HEK293 (cell line): ENCODE data around the gene GJA3.
A peak's percentile ranks its signal among the peaks of the same experiment; 100 is the strongest.

Source experiments
- CTCF ChIA-PET: fragments of 350-600 bp; formaldehyde crosslinking; extraction: SDS; loops from one replicate; lab custom pipeline; 2021; ENCODE audit warnings: antibody characterized with exemption; lab: Yijun Ruan, JAX
- POLR2A ChIA-PET: fragments of 300-600 bp; formaldehyde crosslinking; extraction: SDS; loops from one replicate; lab custom pipeline; 2020; ENCODE audit warnings: antibody characterized with exemption, inconsistent platforms; lab: Yijun Ruan, JAX
- H3K27ac ChIP-seq: fragments of 200-500 bp; sonication (Bioruptor generic); 2 replicates; pipeline ENCODE4 v1.5.1; 2014; ENCODE audit warnings: low read depth, low read length, control low read depth, inconsistent platforms; ENCODE audit errors: extremely low read depth
- H3K36me3 ChIP-seq, 2 experiments: fragments of 200-500 bp in 1 of 2; sonication (Bioruptor generic) in 1 of 2; 1 replicate in 1 of 2; 2 replicates in 1 of 2; pipeline ENCODE4 v1.5.1; 2014 to 2017; ENCODE audit warnings: inconsistent platforms in 2 of 2, low read length in 2 of 2; ENCODE audit not compliant: control insufficient read depth in 2 of 2, insufficient read depth in 1 of 2
- H3K4me1 ChIP-seq: fragments of 200-500 bp; sonication (Bioruptor generic); 2 replicates; pipeline ENCODE4 v1.5.1; 2014; ENCODE audit warnings: mild to moderate bottlenecking, low read length, inconsistent platforms; ENCODE audit not compliant: control insufficient read depth, insufficient read depth
- H3K4me3 ChIP-seq: 2 replicates; pipeline ENCODE4 v1.5.1; 2011; ENCODE audit warnings: low read depth, mild to moderate bottlenecking, control low read depth, low read length, moderate library complexity
- H3K9me3 ChIP-seq: fragments of 200-500 bp; sonication (Bioruptor generic); 2 replicates; pipeline ENCODE4 v1.5.1; 2014; ENCODE audit warnings: low read depth, low read length, inconsistent platforms; ENCODE audit not compliant: control insufficient read depth, insufficient read depth
- CTCF ChIP-seq: fragments of 450-650 bp; formaldehyde crosslinking; IDR thresholded peaks from 2 replicates; pipeline ENCODE4 v1.5.1; 2016; ENCODE audit warnings: missing biosample characterization, missing genetic modification characterization
- GLIS2 ChIP-seq: fragments of 450-650 bp; formaldehyde crosslinking; IDR thresholded peaks from 2 replicates; pipeline ENCODE4 v1.5.1; 2016; ENCODE audit warnings: missing biosample characterization, missing genetic modification characterization
- HOXC10 ChIP-seq: sonication (generic); formaldehyde crosslinking; IDR thresholded peaks from 2 replicates; pipeline ENCODE4 v1.8.1; 2023; ENCODE audit warnings: mild to moderate bottlenecking, missing genetic modification reagents
- KLF10 ChIP-seq: fragments of 450-650 bp; IDR thresholded peaks from 2 replicates; pipeline ENCODE4 v1.5.1; 2018; ENCODE audit warnings: missing biosample characterization, mild to moderate bottlenecking, missing genetic modification characterization
- OVOL3 ChIP-seq: fragments of 450-650 bp; formaldehyde crosslinking; IDR thresholded peaks from 2 replicates; pipeline ENCODE4 v1.5.1; 2016; ENCODE audit warnings: missing biosample characterization, missing genetic modification characterization
- PATZ1 ChIP-seq: fragments of 450-650 bp; formaldehyde crosslinking; IDR thresholded peaks from 2 replicates; pipeline ENCODE4 v1.5.1; 2016; ENCODE audit warnings: missing biosample characterization, missing genetic modification characterization
- PRDM6 ChIP-seq: fragments of 450-650 bp; formaldehyde crosslinking; IDR thresholded peaks from 2 replicates; pipeline ENCODE4 v1.5.1; 2017; ENCODE audit warnings: missing biosample characterization, missing genetic modification characterization
- SALL2 ChIP-seq: fragments of 450-650 bp; formaldehyde crosslinking; IDR thresholded peaks from 2 replicates; pipeline ENCODE4 v1.5.0; 2017; ENCODE audit warnings: missing biosample characterization, mild to moderate bottlenecking, missing genetic modification characterization, borderline replicate concordance
- SP3 ChIP-seq: fragments of 450-650 bp; formaldehyde crosslinking; IDR thresholded peaks from 2 replicates; pipeline ENCODE4 v1.5.1; 2016; ENCODE audit warnings: missing biosample characterization, missing genetic modification characterization
- SP7 ChIP-seq: fragments of 450-650 bp; formaldehyde crosslinking; IDR thresholded peaks from 2 replicates; pipeline ENCODE4 v1.5.1; 2016; ENCODE audit warnings: missing biosample characterization, missing genetic modification characterization
- ZBTB1 ChIP-seq: fragments of 450-650 bp; formaldehyde crosslinking; IDR thresholded peaks from 2 replicates; pipeline ENCODE4 v1.5.1; 2016; ENCODE audit warnings: missing biosample characterization, missing genetic modification characterization
- ZBTB44 ChIP-seq: fragments of 450-650 bp; IDR thresholded peaks from 2 replicates; pipeline ENCODE4 v1.5.1; 2018; ENCODE audit warnings: missing biosample characterization, mild to moderate bottlenecking, missing genetic modification characterization
- ZBTB48 ChIP-seq: fragments of 450-650 bp; formaldehyde crosslinking; IDR thresholded peaks from 2 replicates; pipeline ENCODE4 v1.5.1; 2016; ENCODE audit warnings: missing biosample characterization, missing genetic modification characterization
- ZEB2 ChIP-seq: fragments of 450-650 bp; formaldehyde crosslinking; IDR thresholded peaks from 2 replicates; pipeline ENCODE4 v1.5.1; 2016; ENCODE audit warnings: missing biosample characterization, missing genetic modification characterization
- ZNF133 ChIP-seq: fragments of 450-650 bp; formaldehyde crosslinking; IDR thresholded peaks from 2 replicates; pipeline ENCODE4 v1.5.1; 2016; ENCODE audit warnings: missing biosample characterization, missing genetic modification characterization
- ZNF146 ChIP-seq: fragments of 450-650 bp; formaldehyde crosslinking; IDR thresholded peaks from 2 replicates; pipeline ENCODE4 v1.5.1; 2016; ENCODE audit warnings: missing biosample characterization, missing genetic modification characterization
- ZNF23 ChIP-seq: fragments of 450-650 bp; formaldehyde crosslinking; IDR thresholded peaks from 2 replicates; pipeline ENCODE4 v1.5.1; 2016; ENCODE audit warnings: missing biosample characterization, missing genetic modification characterization, borderline replicate concordance
- ZNF24 ChIP-seq: fragments of 450-650 bp; formaldehyde crosslinking; IDR thresholded peaks from 2 replicates; pipeline ENCODE4 v1.5.1; 2016; ENCODE audit warnings: missing biosample characterization, missing genetic modification characterization
- ZNF335 ChIP-seq: fragments of 450-650 bp; formaldehyde crosslinking; conservative IDR thresholded peaks from 2 replicates; pipeline ENCODE4 v1.5.1; 2016; ENCODE audit warnings: missing biosample characterization, missing genetic modification characterization
- ZNF366 ChIP-seq: fragments of 450-650 bp; formaldehyde crosslinking; conservative IDR thresholded peaks from 2 replicates; pipeline ENCODE4 v1.5.1; 2016; ENCODE audit warnings: missing biosample characterization, missing genetic modification characterization
- ZNF404 ChIP-seq: fragments of 450-650 bp; formaldehyde crosslinking; IDR thresholded peaks from 2 replicates; pipeline ENCODE4 v1.5.1; 2017; ENCODE audit warnings: missing biosample characterization, missing genetic modification characterization
- ZNF510 ChIP-seq: fragments of 450-650 bp; formaldehyde crosslinking; IDR thresholded peaks from 2 replicates; pipeline ENCODE4 v1.5.1; 2018; ENCODE audit warnings: mild to moderate bottlenecking, missing genetic modification characterization, missing biosample characterization; ENCODE audit not compliant: insufficient replicate concordance
- ZNF555 ChIP-seq: fragments of 450-650 bp; formaldehyde crosslinking; conservative IDR thresholded peaks from 2 replicates; pipeline ENCODE4 v1.5.1; 2017; ENCODE audit warnings: missing biosample characterization, mild to moderate bottlenecking, missing genetic modification characterization, inconsistent platforms
- ZNF561 ChIP-seq: fragments of 450-650 bp; IDR thresholded peaks from 2 replicates; pipeline ENCODE4 v1.5.1; 2018; ENCODE audit warnings: missing biosample characterization, missing genetic modification characterization, borderline replicate concordance
- ZNF585B ChIP-seq: fragments of 450-650 bp; formaldehyde crosslinking; IDR thresholded peaks from 2 replicates; pipeline ENCODE4 v1.5.1; 2016; ENCODE audit warnings: missing biosample characterization, missing genetic modification characterization
- ZNF639 ChIP-seq: fragments of 450-650 bp; formaldehyde crosslinking; IDR thresholded peaks from 2 replicates; pipeline ENCODE4 v1.5.1; 2016; ENCODE audit warnings: missing biosample characterization, missing genetic modification characterization
- ZNF76 ChIP-seq: fragments of 450-650 bp; formaldehyde crosslinking; IDR thresholded peaks from 2 replicates; pipeline ENCODE4; 2016; ENCODE audit warnings: low read depth, missing biosample characterization, missing genetic modification characterization, borderline replicate concordance
- ZNF791 ChIP-seq: fragments of 450-650 bp; formaldehyde crosslinking; IDR thresholded peaks from 2 replicates; pipeline ENCODE4 v1.5.1; 2016; ENCODE audit warnings: missing biosample characterization, missing genetic modification characterization
- ZNF843 ChIP-seq: fragments of 450-650 bp; formaldehyde crosslinking; IDR thresholded peaks from 2 replicates; pipeline ENCODE4 v1.5.1; 2016; ENCODE audit warnings: missing biosample characterization, missing genetic modification characterization

GJA3 gene

GRCh38 chr13:20160306-20161274, at the start of gene GJA3:
GJA3 (minus strand) TSS chr13:20161052; CDS start chr13:20143288, 17,764 bp downstream.
- no peaks in the 10 kb centered on the region for H3K4me1 ChIP-seq
- ChIA-PET CTCF (interaction anchor here (0.7 to 1.2 kb wide), 3 partner anchors 25 to 485 kb away, joined by 3 to 6 read pairs (median 3); no protein-coding TSS in a partner anchor), POLR2A (interaction anchor here (0.9 kb wide), 1 partner anchor 32 kb away, joined by 3 read pairs; no protein-coding TSS in a partner anchor)
- no peaks in the 10 kb centered on the region for H3K9me3 ChIP-seq
- no peaks in the 10 kb centered on the region for H3K36me3 ChIP-seq
- peak within 1 kb of the TSS; percentile 49; the same call in 1 of the 2 replicates for H3K27ac ChIP-seq
- H3K4me3 ChIP-seq, result peak within 1 kb of the TSS; percentile 58
- TF ChIP-seq ZNF843 (tag by site-specific recombination), result no peak
- no peak for TF ChIP-seq ZBTB44 (tag by site-specific recombination)
- no peak for TF ChIP-seq ZNF23 (tag by site-specific recombination)
- TF ChIP-seq ZNF585B (tag by site-specific recombination), result no peak
- peak; percentile 27; the same call in 1 of the 2 replicates for TF ChIP-seq SP7 (tag by site-specific recombination)
- TF ChIP-seq HOXC10 (CRISPR knock-in tag), result no peak
- no peak; the same call in 1 of the 2 replicates for TF ChIP-seq ZNF561 (tag by site-specific recombination)
- TF ChIP-seq ZNF555 (tag by site-specific recombination), result no peak
- no peak for TF ChIP-seq ZNF791 (tag by site-specific recombination)
- TF ChIP-seq ZNF76 (tag by site-specific recombination), result peak; percentile 49; the same call in 1 of the 2 replicates
- no peak for TF ChIP-seq ZNF404 (tag by site-specific recombination)
- 0 out of 2 replicates have a peak, but pooled peaks have one; percentile 69 for TF ChIP-seq ZBTB1 (tag by site-specific recombination)
- TF ChIP-seq ZBTB48 (tag by site-specific recombination), result no peak
- no peak for TF ChIP-seq PRDM6 (tag by site-specific recombination)
- peak; percentile 53 for TF ChIP-seq SP3 (tag by site-specific recombination)
- TF ChIP-seq OVOL3 (tag by site-specific recombination), result no peak
- no peak for TF ChIP-seq ZNF24 (tag by site-specific recombination)
- TF ChIP-seq ZNF510 (tag by site-specific recombination), result no peak
- peak; percentile 74 for TF ChIP-seq PATZ1 (tag by site-specific recombination)
- peak; percentile 53 for TF ChIP-seq ZNF335
- no peak for TF ChIP-seq ZNF146 (tag by site-specific recombination)
- TF ChIP-seq GLIS2 (tag by site-specific recombination), result peak; percentile 66; the same call in 1 of the 2 replicates
- TF ChIP-seq ZEB2, result 0 out of 2 replicates have a peak, but pooled peaks have one; percentile 37
- no peak for TF ChIP-seq ZNF639 (tag by site-specific recombination)
- TF ChIP-seq SALL2 (tag by site-specific recombination), result no peak
- TF ChIP-seq ZNF366 (tag by site-specific recombination), result no peak
- no peak for TF ChIP-seq ZNF133
- 0 out of 2 replicates have a peak, but pooled peaks have one; percentile 56 for TF ChIP-seq KLF10
- TF ChIP-seq CTCF (tag by site-specific recombination), result peak; percentile 47; the same call in 1 of the 2 replicates
